GM21360 (cell line): ENCODE results near the gene BRIP1.
"Not testable (repeated sequence)": the region's sequence is repeated elsewhere in the genome, so short reads cannot be mapped to it uniquely, and the experiment has no call there.

Experiments used
- ATAC-seq: cut with Tn5 transposase; IDR thresholded peaks from one replicate; pipeline ENCODE4 v1.9.1; 2021; ENCODE audit warnings: mild to moderate bottlenecking, moderate library complexity; ENCODE audit not compliant: unreplicated experiment

Gene BRIP1

GRCh38 chr17:61832463-61832862 lies 30.9 kb downstream of the BRIP1 start:
- ATAC-seq, result no peak

GRCh38 chr17:61831099-61831498 lies 32.2 kb downstream of the BRIP1 start:
- no peak for ATAC-seq

GRCh38 chr17:61828694-61829093 lies 34.6 kb downstream of the BRIP1 start:
- ATAC-seq, result no peak

GRCh38 chr17:61827649-61828395 lies 35.5 kb downstream of the BRIP1 start:
- no peak for ATAC-seq

GRCh38 chr17:61826866-61827265 lies 36.5 kb downstream of the BRIP1 start:
- ATAC-seq, result not testable (repeated sequence)

- not testable (repeated sequence) for ATAC-seq
Observed at GRCh38 chr17:61826198-61826597, 37.1 kb downstream of the BRIP1 start.

GRCh38 chr17:61825448-61826137 lies 37.7 kb downstream of the BRIP1 start:
- no peak for ATAC-seq

- ATAC-seq, result no peak
Observed at GRCh38 chr17:61822326-61823285, 40.7 kb downstream of the BRIP1 start.

- no peak for ATAC-seq
Observed at GRCh38 chr17:61821655-61822054, 41.7 kb downstream of the BRIP1 start.

- not testable (repeated sequence) for ATAC-seq
Observed at GRCh38 chr17:61819265-61819664, 44.1 kb downstream of the BRIP1 start.

- ATAC-seq, result no peak
Observed at GRCh38 chr17:61818225-61818624, 45.1 kb downstream of the BRIP1 start.

GRCh38 chr17:61817452-61817851 lies 45.9 kb downstream of the BRIP1 start:
- ATAC-seq, result no peak

- ATAC-seq, result no peak
Observed at GRCh38 chr17:61816538-61816937, 46.8 kb downstream of the BRIP1 start.

GRCh38 chr17:61815863-61816503 lies 47.3 kb downstream of the BRIP1 start:
- ATAC-seq, result no peak

- no peak for ATAC-seq
Observed at GRCh38 chr17:61814485-61814884, 48.8 kb downstream of the BRIP1 start.

- ATAC-seq, result no peak
Observed at GRCh38 chr17:61813211-61813610, 50.1 kb downstream of the BRIP1 start.

- ATAC-seq, result no peak
Observed at GRCh38 chr17:61812747-61813146, 50.6 kb downstream of the BRIP1 start.

- ATAC-seq, result no peak
Observed at GRCh38 chr17:61809816-61810392, 53.4 kb downstream of the BRIP1 start.

- no peak for ATAC-seq
Observed at GRCh38 chr17:61808442-61808841, 54.9 kb downstream of the BRIP1 start.

- no peak for ATAC-seq
Observed at GRCh38 chr17:61806936-61807335, 56.4 kb downstream of the BRIP1 start.
